HepG2 (cell line): Measurements from ENCODE around the gene RARA. TPM values are rescaled to one million over a fixed set of nuclear protein-coding genes. Genes with fewer than 3 reads are reported as not detected.

Source experiments
- ESRRA ChIP-seq: sonication (generic); formaldehyde crosslinking; IDR thresholded peaks from 2 replicates; pipeline ENCODE4 v1.5.1; 2020; ENCODE audit warnings: mild to moderate bottlenecking, low read depth, missing genetic modification reagents
- FOXP1 ChIP-seq, 2 experiments: fragments of 450-650 bp in 1 of 2; IDR thresholded peaks; 2 replicates each; pipeline ENCODE4 v1.6.1; 2017 to 2018; ENCODE audit warnings: antibody characterized with exemption in 1 of 2
- FOXP4 ChIP-seq: sonication (generic); formaldehyde crosslinking; IDR thresholded peaks from 2 replicates; pipeline ENCODE4 v1.4.0; 2020; ENCODE audit warnings: missing genetic modification reagents
- GABPA ChIP-seq, 2 experiments: IDR thresholded peaks; 2 replicates each; pipeline ENCODE4 v1.6.1; 2011 to 2016; ENCODE audit warnings: low read depth in 2 of 2, low read length in 1 of 2, missing biosample characterization in 1 of 2, missing genetic modification characterization in 1 of 2
- HIC2 ChIP-seq: sonication (generic); formaldehyde crosslinking; IDR thresholded peaks from 2 replicates; pipeline ENCODE4 v1.9.0; 2022; ENCODE audit warnings: low read depth, missing genetic modification reagents
- IRX3 ChIP-seq: sonication (generic); formaldehyde crosslinking; IDR thresholded peaks from 2 replicates; pipeline ENCODE4 v1.8.1; 2023; ENCODE audit warnings: mild to moderate bottlenecking, low read depth, missing genetic modification reagents, borderline replicate concordance
- KLF16 ChIP-seq, 2 experiments: sonication (generic) in 1 of 2; formaldehyde crosslinking in 1 of 2; IDR thresholded peaks; 2 replicates each; pipeline versions ENCODE4 v1.6.1 to v1.8.0; 2016 to 2023; ENCODE audit warnings: missing genetic modification reagents in 2 of 2, missing compliant biosample characterization in 1 of 2
- MXD4 ChIP-seq: IDR thresholded peaks from 2 replicates; pipeline ENCODE4 v1.6.1; 2016; ENCODE audit warnings: mild to moderate bottlenecking, missing biosample characterization, missing genetic modification reagents
- NR2C2 ChIP-seq: sonication (generic); formaldehyde crosslinking; IDR thresholded peaks from 2 replicates; pipeline ENCODE4 v1.4.0; 2020; ENCODE audit warnings: missing genetic modification reagents, mild to moderate bottlenecking, moderate library complexity, borderline replicate concordance
- PRMT3 ChIP-seq: sonication (generic); formaldehyde crosslinking; IDR thresholded peaks from 2 replicates; pipeline ENCODE4 v1.8.1; 2022; ENCODE audit warnings: low read depth, mild to moderate bottlenecking, moderate library complexity, missing genetic modification reagents, borderline replicate concordance
- SAFB2 ChIP-seq: sonication (generic); formaldehyde crosslinking; IDR thresholded peaks from 2 replicates; pipeline ENCODE4 v1.5.1; 2020; ENCODE audit warnings: missing genetic modification reagents, low read depth, mild to moderate bottlenecking, borderline replicate concordance
- SMC3 ChIP-seq: IDR thresholded peaks from 2 replicates; pipeline ENCODE4 v1.6.1; 2011; ENCODE audit warnings: low read length, improper control_type of control experiment
- SNAPC4 ChIP-seq: sonication (generic); formaldehyde crosslinking; IDR thresholded peaks from 2 replicates; pipeline ENCODE4 v1.4.0; 2020; ENCODE audit warnings: mild to moderate bottlenecking, missing genetic modification reagents
- ZBTB33 ChIP-seq: sonication (generic); formaldehyde crosslinking; IDR thresholded peaks from 2 replicates; pipeline ENCODE4 v1.4.0; 2020; ENCODE audit warnings: missing genetic modification reagents
- ZNF350 ChIP-seq: sonication (generic); formaldehyde crosslinking; IDR thresholded peaks from 2 replicates; pipeline ENCODE4 v1.4.0; 2020; ENCODE audit warnings: mild to moderate bottlenecking, low read depth, missing genetic modification reagents, borderline replicate concordance
- polyA plus RNA-seq, 8 experiments: library from polyadenylated mRNA; depleted of rRNA in 3 of 8; stranded (reverse) in 7 of 8; unstranded in 1 of 8; fragments of >200 nt; fragmentation: Illumina TruSeq in 4 of 8; extraction: Trizol in 4 of 8; gene quantifications; 2 replicates each; pipeline versions ENCODE4 v1.2.1 to v1.2.3, GENCODE V29; 2011 to 2016; ENCODE audit warnings: low read depth in 4 of 8, missing spikeins in 1 of 8, mixed read lengths in 1 of 8; ENCODE audit not compliant: insufficient read depth in 1 of 8
- total RNA-seq, 5 experiments: library from RNA; depleted of rRNA; stranded (reverse); fragments of >200 nt; fragmentation: Illumina TruSeq; extraction: Trizol; gene quantifications; 2 replicates each; pipeline ENCODE4 v1.2.3, GENCODE V29; 2016; ENCODE audit warnings: low read depth in 1 of 5

Gene RARA
- total and polyA plus RNA-seq, 2 of the 13 experiments (the other 11 are each of a cell fraction or from before 2014, with no cell fraction given): 6.4 to 8.6 TPM

- TF ChIP-seq MXD4 (CRISPR knock-in tag) (no peak), KLF16 (CRISPR knock-in tag; IDR thresholded peaks at IDR 0.05) (no peak), SNAPC4 (no peak), HIC2 (CRISPR knock-in tag) (peak; percentile 48; the same call in 1 of the 2 replicates), ESRRA (no peak), ZNF350 (CRISPR knock-in tag) (no peak; the same call in 1 of the 2 replicates), FOXP4 (peak; percentile 53; the same call in 1 of the 2 replicates), SMC3 (0 out of 2 replicates have a peak, but pooled peaks have one; percentile 6), ZBTB33 (CRISPR knock-in tag) (peak; percentile 25; the same call in 1 of the 2 replicates), SAFB2 (CRISPR knock-in tag) (no peak), GABPA (IDR thresholded peaks at IDR 0.05; ENCODE audit: low read depth, low read length) (no peak), GABPA (CRISPR knock-in tag; IDR thresholded peaks at IDR 0.05; ENCODE audit: low read depth) (peak; percentile 31; the same call in 1 of the 2 replicates), NR2C2 (peak; percentile 74; the same call in 1 of the 2 replicates), FOXP1 (IDR thresholded peaks at IDR 0.05) (no peak), FOXP1 (CRISPR knock-in tag; IDR thresholded peaks at IDR 0.05) (0 out of 2 replicates have a peak, but pooled peaks have one; percentile 59), PRMT3 (CRISPR knock-in tag) (no peak), IRX3 (CRISPR knock-in tag) (no peak)
Observed at GRCh38 chr17:40326014-40326831, 17.2 kb downstream of the RARA start (continued).
